Ishikawa (cell line): ENCODE results near the gene CPM.
A peak's percentile ranks its signal among the peaks of the same experiment; 100 is the strongest.

Source experiments
- CEBPB ChIP-seq: IDR thresholded peaks from 2 replicates; pipeline ENCODE4 v1.6.1; 2012
- CREB1 ChIP-seq: IDR thresholded peaks from 2 replicates; pipeline ENCODE4 v1.6.1; 2012; ENCODE audit warnings: low read depth
- EP300 ChIP-seq: IDR thresholded peaks from 2 replicates; pipeline ENCODE4 v1.6.1; 2012; ENCODE audit warnings: borderline replicate concordance
- FOXM1 ChIP-seq: IDR thresholded peaks from 2 replicates; pipeline ENCODE4 v1.6.1; 2012; ENCODE audit warnings: low read depth, borderline replicate concordance
- NFIC ChIP-seq: IDR thresholded peaks from 2 replicates; pipeline ENCODE4 v1.6.1; 2012
- RAD21 ChIP-seq: IDR thresholded peaks from 2 replicates; pipeline ENCODE4 v1.6.1; 2012; ENCODE audit warnings: low read depth
- TAF1 ChIP-seq: IDR thresholded peaks from 2 replicates; pipeline ENCODE4 v1.6.1; 2012; ENCODE audit warnings: low read depth, mild to moderate bottlenecking
- TCF12 ChIP-seq: IDR thresholded peaks from 2 replicates; pipeline ENCODE4 v1.6.1; 2012; ENCODE audit warnings: low read depth
- TEAD4 ChIP-seq: IDR thresholded peaks from 2 replicates; pipeline ENCODE4 v1.6.1; 2012
- YY1 ChIP-seq: IDR thresholded peaks from 2 replicates; pipeline ENCODE4 v1.6.1; 2012; ENCODE audit warnings: low read depth
- ZBTB7A ChIP-seq: IDR thresholded peaks from 2 replicates; pipeline ENCODE4 v1.6.1; 2012; ENCODE audit warnings: low read depth
- TF ChIP-seq, protein P1 (sequence below): IDR thresholded peaks from 2 replicates; pipeline ENCODE4 v1.6.1; 2012
- TF ChIP-seq, protein P2 (sequence below): IDR thresholded peaks from 2 replicates; pipeline ENCODE4 v1.6.1; 2012; ENCODE audit warnings: low read depth, mild to moderate bottlenecking
- TF ChIP-seq, protein P3 (sequence below): IDR thresholded peaks from 2 replicates; pipeline ENCODE4 v1.6.1; 2012

DNA sequence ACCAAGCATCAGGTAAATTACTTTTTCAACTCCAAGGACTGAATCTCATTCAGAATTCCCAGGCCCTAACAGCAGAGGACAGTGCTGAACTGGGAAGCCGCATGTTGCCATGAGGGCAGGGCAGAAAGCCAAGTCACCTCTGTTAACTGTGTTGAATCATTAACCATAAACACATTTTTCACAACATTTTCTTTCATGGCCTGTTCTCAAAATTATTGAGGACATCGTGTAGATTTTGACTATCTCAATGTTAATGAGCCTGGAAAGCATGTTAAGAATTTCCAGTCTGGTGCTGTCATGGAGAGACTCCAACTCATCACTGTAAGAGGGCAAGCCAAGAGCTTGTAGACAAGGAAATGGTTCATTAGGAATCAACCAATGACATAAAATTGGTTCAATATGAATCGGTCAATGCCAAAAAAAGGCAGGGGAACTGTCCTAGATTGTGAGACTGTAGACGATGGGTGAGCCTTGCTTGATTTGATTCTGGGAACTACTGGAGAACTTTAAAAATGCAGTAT, 33.7 kb downstream of the CPM start:
- TF ChIP-seq FOXM1 (no peak), CREB1 (no peak), RAD21 (peak; percentile 74), CEBPB (no peak), TAF1 (no peak), EP300 (no peak), TCF12 (no peak), YY1 (no peak), TEAD4 (no peak), NFIC (peak; percentile 40), ZBTB7A (no peak)
- TF ChIP-seq, protein P1, sequence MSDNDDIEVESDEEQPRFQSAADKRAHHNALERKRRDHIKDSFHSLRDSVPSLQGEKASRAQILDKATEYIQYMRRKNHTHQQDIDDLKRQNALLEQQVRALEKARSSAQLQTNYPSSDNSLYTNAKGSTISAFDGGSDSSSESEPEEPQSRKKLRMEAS: no peak
- TF ChIP-seq, protein P2, sequence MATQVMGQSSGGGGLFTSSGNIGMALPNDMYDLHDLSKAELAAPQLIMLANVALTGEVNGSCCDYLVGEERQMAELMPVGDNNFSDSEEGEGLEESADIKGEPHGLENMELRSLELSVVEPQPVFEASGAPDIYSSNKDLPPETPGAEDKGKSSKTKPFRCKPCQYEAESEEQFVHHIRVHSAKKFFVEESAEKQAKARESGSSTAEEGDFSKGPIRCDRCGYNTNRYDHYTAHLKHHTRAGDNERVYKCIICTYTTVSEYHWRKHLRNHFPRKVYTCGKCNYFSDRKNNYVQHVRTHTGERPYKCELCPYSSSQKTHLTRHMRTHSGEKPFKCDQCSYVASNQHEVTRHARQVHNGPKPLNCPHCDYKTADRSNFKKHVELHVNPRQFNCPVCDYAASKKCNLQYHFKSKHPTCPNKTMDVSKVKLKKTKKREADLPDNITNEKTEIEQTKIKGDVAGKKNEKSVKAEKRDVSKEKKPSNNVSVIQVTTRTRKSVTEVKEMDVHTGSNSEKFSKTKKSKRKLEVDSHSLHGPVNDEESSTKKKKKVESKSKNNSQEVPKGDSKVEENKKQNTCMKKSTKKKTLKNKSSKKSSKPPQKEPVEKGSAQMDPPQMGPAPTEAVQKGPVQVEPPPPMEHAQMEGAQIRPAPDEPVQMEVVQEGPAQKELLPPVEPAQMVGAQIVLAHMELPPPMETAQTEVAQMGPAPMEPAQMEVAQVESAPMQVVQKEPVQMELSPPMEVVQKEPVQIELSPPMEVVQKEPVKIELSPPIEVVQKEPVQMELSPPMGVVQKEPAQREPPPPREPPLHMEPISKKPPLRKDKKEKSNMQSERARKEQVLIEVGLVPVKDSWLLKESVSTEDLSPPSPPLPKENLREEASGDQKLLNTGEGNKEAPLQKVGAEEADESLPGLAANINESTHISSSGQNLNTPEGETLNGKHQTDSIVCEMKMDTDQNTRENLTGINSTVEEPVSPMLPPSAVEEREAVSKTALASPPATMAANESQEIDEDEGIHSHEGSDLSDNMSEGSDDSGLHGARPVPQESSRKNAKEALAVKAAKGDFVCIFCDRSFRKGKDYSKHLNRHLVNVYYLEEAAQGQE: no peak
- TF ChIP-seq, protein P3, sequence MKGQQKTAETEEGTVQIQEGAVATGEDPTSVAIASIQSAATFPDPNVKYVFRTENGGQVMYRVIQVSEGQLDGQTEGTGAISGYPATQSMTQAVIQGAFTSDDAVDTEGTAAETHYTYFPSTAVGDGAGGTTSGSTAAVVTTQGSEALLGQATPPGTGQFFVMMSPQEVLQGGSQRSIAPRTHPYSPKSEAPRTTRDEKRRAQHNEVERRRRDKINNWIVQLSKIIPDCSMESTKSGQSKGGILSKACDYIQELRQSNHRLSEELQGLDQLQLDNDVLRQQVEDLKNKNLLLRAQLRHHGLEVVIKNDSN: no peak
